ENCODE results near the gene MAPKAP1.

DNA sequence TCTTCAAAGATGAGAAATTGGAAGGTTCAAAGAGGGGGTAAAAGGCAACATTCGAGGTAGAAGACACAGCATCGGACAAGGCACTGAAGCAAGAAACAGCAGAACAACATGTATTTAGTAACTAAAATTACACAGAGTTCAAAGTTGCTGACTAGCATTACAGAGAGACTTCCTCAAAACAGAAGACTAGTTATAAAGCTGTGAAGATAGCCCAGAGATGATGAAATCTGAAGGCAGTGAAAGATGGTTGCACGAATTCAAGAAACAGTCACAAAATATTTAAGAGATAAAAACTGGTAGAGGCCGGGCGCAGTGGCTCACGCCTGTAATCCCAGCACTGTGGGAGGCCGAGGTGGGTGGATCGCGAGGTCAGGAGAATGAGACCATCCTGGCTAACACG lies 16.3 kb downstream of the MAPKAP1 start:
- TF ChIP-seq, protein P1, sequence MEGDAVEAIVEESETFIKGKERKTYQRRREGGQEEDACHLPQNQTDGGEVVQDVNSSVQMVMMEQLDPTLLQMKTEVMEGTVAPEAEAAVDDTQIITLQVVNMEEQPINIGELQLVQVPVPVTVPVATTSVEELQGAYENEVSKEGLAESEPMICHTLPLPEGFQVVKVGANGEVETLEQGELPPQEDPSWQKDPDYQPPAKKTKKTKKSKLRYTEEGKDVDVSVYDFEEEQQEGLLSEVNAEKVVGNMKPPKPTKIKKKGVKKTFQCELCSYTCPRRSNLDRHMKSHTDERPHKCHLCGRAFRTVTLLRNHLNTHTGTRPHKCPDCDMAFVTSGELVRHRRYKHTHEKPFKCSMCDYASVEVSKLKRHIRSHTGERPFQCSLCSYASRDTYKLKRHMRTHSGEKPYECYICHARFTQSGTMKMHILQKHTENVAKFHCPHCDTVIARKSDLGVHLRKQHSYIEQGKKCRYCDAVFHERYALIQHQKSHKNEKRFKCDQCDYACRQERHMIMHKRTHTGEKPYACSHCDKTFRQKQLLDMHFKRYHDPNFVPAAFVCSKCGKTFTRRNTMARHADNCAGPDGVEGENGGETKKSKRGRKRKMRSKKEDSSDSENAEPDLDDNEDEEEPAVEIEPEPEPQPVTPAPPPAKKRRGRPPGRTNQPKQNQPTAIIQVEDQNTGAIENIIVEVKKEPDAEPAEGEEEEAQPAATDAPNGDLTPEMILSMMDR (IDR thresholded peaks at IDR 0.05), result no peak
- TF ChIP-seq POLR2AphosphoS5 (IDR thresholded peaks at IDR 0.05), result no peak
- TF ChIP-seq EP300 (IDR thresholded peaks at IDR 0.05), result no peak
- no peak for TF ChIP-seq POLR2A (IDR thresholded peaks at IDR 0.05)

All from stomach (tissue), 4 donors.